ENCODE results near the gene ADD1. TPM values are rescaled to one million over a fixed set of nuclear protein-coding genes. Genes with fewer than 3 reads are reported as not detected.
"Not testable (repeated sequence)": the region's sequence is repeated elsewhere in the genome, so short reads cannot be mapped to it uniquely, and the experiment has no call there.

ADD1 gene
- polyA plus RNA-seq, 4 donors: 233 to 278 (median 262) TPM

DNA sequence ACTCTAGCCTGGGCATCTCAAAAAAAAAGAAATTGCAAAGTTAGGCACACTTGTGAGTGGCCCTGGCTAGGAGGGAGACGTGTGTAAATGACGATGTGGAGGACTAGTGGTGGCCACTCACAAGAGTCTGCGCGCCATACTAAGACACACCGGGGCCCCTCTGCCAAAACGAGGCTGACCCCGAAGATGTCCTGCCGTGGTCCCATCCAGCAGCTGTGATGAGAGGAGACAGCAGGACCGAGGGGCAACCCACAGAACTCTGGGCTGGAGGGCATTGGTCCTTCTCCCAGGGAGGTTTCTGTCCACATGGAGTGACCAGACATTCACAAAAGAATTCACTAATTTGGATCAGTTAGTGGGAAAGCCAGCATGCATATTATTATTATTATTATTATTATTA, 72.1 kb downstream of the ADD1 start:
- DNase-seq (ENCODE audit: low read depth in 4 of 4, low spot score in 2 of 4): no peak

DNA sequence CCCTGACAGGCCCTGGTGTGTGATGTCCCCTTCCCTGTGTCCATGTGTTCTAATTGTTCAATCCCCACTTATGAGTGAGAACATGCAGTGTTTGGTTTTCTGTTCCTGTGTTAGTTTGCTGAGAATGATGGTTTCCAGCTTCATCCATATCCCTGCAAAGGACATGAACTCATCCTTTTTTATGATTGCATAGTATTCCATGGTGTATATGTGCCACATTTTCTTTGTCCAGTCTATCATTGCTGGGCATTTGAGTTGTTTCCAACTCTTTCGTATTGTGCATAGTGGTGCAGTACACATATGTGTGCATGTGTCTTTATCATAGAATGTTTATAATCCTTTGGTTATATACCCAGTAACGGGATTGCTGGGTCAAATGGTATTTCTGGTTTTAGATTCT, 73.1 kb downstream of the ADD1 start:
- DNase-seq (ENCODE audit: low read depth in 4 of 4, low spot score in 2 of 4): not testable (repeated sequence)

DNA sequence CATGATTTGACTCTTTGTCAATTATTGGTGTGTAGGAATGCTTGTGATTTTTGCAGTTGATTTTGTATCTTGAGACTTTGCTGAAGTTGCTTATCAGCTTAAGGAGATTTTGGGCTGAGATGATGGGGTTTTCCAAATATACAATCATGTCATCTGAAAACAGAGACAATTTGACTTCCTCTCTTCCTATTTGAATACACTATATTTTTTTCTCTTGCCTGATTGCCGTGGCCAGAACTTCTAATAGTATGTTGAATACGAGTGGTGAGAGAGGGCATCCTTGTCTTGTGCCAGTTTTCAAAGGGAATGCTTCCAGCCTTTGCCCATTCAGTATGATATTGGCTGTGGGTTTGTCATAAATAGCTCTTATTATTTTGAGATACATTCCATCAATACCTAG, 74.7 kb downstream of the ADD1 start:
- not testable (repeated sequence) for DNase-seq (ENCODE audit: low read depth in 4 of 4, low spot score in 2 of 4)

GRCh38 chr4:2918714-2919113, 75.1 kb downstream of the ADD1 start:
- not testable (repeated sequence) for DNase-seq (ENCODE audit: low read depth in 4 of 4, low spot score in 2 of 4)

DNA sequence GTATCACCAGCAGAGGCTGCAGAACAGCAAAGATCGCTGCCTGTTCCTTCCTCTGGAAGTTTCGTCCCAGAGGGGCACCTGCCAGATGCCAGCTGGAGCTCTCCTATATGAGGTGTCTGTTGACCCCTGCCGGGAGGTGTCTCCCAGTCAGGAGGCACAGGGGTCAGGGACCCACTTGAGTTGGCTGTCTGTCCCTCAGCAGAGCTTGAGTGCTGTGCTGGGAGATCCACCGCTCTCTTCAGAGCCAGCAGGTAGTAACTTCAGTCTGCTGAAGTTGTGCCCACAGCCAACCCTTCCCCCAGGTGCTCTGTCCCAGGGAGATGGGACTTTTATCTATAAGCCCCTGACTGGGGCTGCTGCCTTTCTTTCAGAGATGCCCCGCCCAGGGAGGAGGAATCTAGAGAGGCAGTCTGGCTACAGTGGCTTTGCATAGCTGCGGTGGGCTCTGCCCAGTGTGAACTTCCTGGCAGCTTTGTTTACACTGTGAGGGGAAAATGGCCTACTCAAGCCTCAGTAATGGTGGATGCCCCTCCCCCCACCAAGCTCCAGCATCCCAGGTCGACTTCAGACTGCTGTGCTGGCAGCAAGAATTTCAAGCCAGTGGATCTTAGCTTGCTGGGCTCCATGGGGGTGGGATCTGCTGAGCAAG, 78.9 kb downstream of the ADD1 start:
- not testable (repeated sequence) for DNase-seq (ENCODE audit: low read depth in 4 of 4, low spot score in 2 of 4)

- no peak for DNase-seq (ENCODE audit: low read depth in 4 of 4, low spot score in 2 of 4)
Observed at GRCh38 chr4:2923141-2923551, 79.5 kb downstream of the ADD1 start.

GRCh38 chr4:2923668-2924173, 80.1 kb downstream of the ADD1 start:
- no peak for DNase-seq (ENCODE audit: low read depth in 4 of 4, low spot score in 2 of 4)

GRCh38 chr4:2924286-2924685, 80.6 kb downstream of the ADD1 start:
- no peak for DNase-seq (ENCODE audit: low read depth in 4 of 4, low spot score in 2 of 4)

DNA sequence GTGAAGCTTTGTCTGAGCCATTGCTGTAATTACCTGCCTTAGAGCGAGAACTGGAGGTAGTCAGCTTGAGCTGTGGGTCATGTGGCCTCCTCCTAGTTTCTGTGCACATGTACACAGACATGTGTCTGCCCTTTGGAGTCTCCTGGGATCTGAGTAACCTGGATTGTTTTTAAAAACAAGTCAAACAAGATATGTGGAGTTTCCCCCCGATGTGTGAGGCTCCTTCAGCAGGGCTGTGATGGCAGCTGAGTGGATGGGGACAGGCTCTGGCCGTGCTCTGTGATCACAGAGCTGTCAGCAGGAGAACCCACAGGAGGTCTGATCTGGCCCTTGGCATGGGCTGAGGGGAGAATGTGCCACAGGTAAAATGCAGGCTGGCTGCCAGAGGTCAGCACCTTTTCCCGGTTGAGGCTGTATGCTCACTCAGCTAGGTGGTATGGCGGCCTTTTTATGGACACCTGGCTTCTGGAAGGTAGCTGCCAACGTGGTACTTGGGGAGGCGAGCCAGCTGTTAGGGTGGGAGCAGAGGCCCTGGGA, 81.2 kb downstream of the ADD1 start:
- DNase-seq (ENCODE audit: low read depth in 4 of 4, low spot score in 2 of 4): no peak

DNA sequence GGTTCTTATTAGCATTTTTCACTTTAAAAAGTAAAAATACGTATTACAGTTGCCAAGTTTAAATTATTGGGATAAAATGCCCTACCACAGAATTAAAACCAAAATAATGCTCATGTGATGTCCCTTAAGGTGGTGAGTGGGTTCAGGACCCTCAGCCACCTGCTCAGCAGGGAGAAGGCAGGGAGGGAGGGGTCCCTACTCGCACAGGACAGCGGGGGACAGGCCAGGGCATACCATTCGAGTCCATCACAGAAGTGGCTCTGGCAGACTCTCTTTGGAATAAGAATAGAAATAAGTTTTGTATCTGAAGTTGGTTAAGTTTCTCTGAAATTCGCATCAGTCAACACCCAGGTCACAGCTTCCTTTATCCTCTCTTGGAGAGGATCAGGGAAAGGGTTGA, 81.9 kb downstream of the ADD1 start:
- no peak for DNase-seq (ENCODE audit: low read depth in 4 of 4, low spot score in 2 of 4)

GRCh38 chr4:2925931-2926860, 82.6 kb downstream of the ADD1 start:
- DNase-seq (ENCODE audit: low read depth in 4 of 4, low spot score in 2 of 4): no peak

DNA sequence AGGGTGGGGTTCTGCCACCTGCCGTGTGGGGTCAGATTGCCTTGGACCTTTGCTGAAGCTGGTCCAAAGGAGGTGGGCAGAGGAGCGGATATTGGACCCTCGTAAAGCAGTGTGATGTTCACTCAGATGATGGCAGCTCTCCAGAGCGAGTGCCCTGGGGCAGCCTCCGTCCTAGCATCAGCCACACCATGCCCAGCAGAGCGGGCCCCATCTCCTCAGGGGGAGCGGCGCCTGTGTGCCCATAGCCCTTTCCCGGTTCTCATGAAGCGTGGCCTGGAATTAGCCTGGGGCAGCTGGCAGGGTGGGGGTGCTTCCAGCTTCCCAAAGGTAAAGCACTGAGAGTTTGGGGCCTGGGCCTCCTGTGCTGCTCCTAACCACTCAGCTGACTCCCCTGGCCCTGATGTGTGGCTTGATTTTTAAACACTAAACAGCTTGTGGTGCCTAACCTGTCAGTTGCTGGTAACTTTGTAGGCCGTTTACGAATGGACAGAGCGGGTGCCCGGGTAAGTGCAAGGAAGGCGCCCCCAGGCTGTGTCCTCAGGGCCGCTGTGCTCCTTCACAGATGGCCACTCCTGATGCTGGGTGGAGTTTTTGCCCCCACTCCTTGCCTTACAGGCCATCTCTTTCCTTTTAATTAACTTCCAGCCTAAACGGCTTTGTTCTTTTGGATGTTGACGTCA, 83.5 kb downstream of the ADD1 start:
- DNase-seq (ENCODE audit: low read depth in 4 of 4, low spot score in 2 of 4): no peak

- DNase-seq (ENCODE audit: low read depth in 4 of 4, low spot score in 2 of 4): no peak
Observed at GRCh38 chr4:2927696-2928075, 84.0 kb downstream of the ADD1 start.

DNA sequence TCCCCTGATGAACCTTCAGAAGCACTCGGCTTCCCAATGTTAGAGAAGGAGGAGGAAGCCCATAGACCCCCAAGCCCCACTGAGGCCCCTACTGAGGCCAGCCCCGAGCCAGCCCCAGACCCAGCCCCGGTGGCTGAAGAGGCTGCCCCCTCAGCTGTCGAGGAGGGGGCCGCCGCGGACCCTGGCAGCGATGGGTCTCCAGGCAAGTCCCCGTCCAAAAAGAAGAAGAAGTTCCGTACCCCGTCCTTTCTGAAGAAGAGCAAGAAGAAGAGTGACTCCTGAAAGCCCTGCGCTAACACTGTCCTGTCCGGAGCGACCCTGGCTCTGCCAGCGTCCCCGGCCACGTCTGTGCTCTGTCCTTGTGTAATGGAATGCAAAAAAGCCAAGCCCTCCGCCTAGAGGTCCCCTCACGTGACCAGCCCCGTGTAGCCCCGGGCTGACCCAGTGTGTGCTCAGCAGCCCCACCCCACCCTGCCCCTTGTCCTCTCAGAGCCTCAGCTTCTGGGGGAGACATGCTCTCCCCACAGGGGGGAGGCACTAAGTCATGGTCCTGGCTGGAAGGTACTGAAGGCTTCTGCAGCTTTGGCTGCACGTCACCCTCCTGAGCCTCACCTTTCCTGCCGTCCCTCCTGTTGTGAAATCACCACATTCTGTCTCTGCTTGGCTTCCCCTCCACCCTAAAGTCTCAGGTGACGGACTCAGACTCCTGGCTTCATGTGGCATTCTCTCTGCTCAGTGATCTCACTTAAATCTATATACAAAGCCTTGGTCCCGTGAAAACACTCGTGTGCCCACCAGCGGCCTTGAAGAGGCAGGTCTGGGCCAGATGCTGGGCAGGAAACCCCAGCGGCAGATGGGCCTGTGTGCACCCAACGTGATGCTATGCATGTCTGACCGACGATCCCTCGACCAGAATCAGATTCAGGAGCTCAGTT, 84.9 kb downstream of the ADD1 start:
- DNase-seq (ENCODE audit: low read depth in 4 of 4, low spot score in 2 of 4): no peak

- no peak for DNase-seq (ENCODE audit: low read depth in 4 of 4, low spot score in 2 of 4)
Observed at GRCh38 chr4:2929469-2929868, 85.8 kb downstream of the ADD1 start.

- no peak for DNase-seq (ENCODE audit: low read depth in 4 of 4, low spot score in 2 of 4)
Observed at GRCh38 chr4:2930135-2930757, 86.6 kb downstream of the ADD1 start.

DNA sequence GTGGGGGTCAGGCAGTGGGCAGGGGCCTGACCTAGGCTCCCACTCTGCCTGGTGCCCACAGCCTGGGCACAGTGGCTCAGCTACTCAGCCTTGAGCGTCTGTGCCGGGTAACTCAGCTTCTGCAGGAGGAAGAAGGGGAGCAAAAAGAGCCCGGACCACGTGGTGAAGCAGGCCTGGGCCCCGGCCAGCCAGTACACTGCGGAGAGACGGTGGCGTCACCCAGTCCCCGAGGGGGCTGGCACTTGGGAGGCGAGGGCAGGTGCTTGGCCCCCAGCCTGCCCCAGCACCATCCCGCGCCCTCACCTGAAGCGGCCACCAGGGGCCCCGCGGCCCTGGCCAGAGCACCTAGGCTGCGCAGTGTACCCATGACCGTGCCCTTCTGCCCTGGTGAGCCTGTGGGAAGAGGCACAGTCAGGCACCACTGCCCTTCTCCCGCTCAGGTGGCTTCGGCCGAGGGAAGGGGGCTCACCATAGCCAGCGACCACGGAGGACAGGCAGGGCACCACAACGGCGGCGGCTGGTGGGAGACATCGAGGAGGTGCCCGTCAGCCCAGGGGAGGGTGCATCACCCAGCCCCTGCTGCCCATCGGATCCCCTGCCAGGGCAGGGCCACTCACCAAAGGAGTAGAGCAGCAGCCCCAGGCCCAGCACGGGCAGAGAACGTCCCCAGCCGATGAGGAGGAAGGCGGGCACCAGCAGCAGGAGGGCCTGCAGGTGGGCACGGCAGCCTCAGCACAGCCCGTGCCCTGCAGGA, 87.3 kb downstream of the ADD1 start:
- DNase-seq (ENCODE audit: low read depth in 4 of 4, low spot score in 2 of 4): no peak

- no peak for DNase-seq (ENCODE audit: low read depth in 4 of 4, low spot score in 2 of 4)
Observed at GRCh38 chr4:2931512-2932301, 88.1 kb downstream of the ADD1 start.
